G401 (cell line): Measurements from ENCODE around the gene CEP89. TPM values are rescaled to one million over a fixed set of nuclear protein-coding genes. Genes with fewer than 3 reads are reported as not detected.
"Not testable (repeated sequence)": the region's sequence is repeated elsewhere in the genome, so short reads cannot be mapped to it uniquely, and the experiment has no call there.

Experiments used
- DNase-seq: peaks from one replicate; pipeline ENCODE4 v3.0.0-alpha.2; 2015; ENCODE audit warnings: low spot score
- in situ Hi-C: cut with HindIII; loops from 2 replicates; pipeline ENCODE4 v1.10.0; 2016; ENCODE audit warnings: low sequenced_read_pairs, mixed read lengths
- total RNA-seq: library from RNA; depleted of rRNA; stranded (reverse); fragments of >200 nt; shearing (Covaris generic); gene quantifications from 2 replicates; pipeline ENCODE4 v1.2.3, GENCODE V29; 2014

The CEP89 gene
- total RNA-seq, 1 experiment from 2014 or later = 22.4 TPM

DNA sequence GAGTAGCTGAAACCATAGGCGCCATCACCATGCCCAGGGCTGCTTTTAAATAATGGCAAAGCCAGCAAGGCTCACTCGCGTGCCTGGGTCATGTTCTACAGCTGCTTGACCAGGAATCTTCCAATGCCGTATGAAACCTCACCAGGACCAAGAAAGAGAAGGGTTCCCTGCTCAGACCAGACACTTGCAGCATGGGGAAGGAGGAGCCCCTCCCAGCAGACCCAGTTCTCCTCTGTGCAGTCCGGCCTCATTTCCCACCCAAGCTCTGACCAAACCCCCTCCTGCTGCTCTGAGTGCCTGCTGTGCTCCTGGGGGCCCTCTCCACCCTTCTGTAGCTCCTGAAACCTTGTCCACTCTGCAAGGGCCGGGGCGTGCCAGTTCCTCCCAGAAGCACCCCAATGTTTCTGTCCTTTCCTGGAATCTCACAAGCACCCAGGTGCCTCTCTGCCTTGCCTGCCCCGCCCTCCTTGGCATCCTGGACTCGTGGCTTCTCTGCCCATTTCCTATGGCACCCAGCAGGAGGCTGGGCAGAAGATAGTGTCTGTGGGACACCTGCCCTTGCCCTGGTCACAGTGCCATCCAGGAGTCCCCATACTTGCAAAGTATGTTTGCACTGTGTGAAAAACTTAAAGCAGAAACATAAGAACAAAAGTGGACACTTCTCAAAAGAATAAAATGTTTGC lies 95.4 kb downstream of the CEP89 start:
- in situ Hi-C loops = no loop called here
- no peak for DNase-seq

DNA sequence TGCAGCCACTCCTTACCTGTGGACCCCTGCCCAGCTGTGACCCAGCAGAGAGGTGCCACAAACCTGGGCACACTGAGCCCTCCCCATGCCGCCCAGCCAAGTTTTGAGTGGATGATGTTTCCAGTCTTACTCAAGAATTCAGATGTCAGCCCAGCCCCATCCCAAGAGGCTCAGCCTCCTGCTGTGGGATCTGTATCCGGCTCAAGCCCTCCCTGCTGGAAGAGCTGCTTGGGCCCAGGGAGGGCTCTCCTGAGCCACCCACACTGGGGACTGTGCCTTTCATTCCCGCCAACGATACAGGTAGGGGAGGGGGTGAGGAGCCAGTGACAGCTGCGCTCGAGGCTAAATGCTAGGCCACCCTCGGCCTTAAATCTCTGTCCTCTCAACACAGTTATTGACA lies 96.3 kb downstream of the CEP89 start:
- in situ Hi-C loops = no loop called here
- DNase-seq = no peak

- in situ Hi-C loops = no loop called here
These were observed 97.2 kb downstream of the CEP89 start for GRCh38 chr19:32874605-32875004.

GRCh38 chr19:32873247-32873959 lies 98.4 kb downstream of the CEP89 start:
- in situ Hi-C loops = no loop called here

More at GRCh38 chr19:32874605-32875004, 97.2 kb downstream of the CEP89 start:
- no peak for DNase-seq

DNA sequence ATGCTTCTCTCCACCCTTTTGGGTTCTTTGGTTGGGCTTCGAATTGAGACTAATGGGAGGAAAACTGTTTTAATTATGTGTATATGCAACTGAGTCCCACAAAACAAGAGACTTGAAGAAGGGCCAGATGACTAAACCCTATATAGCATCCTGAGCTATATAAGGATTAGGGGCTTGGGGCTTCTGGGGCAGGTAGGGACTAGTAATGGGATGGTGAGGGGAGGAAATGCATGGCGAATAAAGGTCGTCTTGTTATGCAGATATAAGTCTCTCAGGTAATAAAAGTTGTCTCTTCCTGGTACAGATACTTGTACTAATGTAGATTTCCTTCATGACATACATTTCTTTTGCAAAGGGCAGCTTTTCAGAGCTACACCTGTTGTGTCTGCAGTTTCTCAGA lies 99.4 kb downstream of the CEP89 start:
- in situ Hi-C loops = no loop called here
- DNase-seq = no peak

More at GRCh38 chr19:32873247-32873959, 98.4 kb downstream of the CEP89 start:
- no peak for DNase-seq

- DNase-seq = no peak
- in situ Hi-C loops = no loop called here
These were observed 100.7 kb downstream of the CEP89 start for GRCh38 chr19:32870981-32871451.

- no peak for DNase-seq
These were observed 101.7 kb downstream of the CEP89 start for GRCh38 chr19:32869966-32870573.

DNA sequence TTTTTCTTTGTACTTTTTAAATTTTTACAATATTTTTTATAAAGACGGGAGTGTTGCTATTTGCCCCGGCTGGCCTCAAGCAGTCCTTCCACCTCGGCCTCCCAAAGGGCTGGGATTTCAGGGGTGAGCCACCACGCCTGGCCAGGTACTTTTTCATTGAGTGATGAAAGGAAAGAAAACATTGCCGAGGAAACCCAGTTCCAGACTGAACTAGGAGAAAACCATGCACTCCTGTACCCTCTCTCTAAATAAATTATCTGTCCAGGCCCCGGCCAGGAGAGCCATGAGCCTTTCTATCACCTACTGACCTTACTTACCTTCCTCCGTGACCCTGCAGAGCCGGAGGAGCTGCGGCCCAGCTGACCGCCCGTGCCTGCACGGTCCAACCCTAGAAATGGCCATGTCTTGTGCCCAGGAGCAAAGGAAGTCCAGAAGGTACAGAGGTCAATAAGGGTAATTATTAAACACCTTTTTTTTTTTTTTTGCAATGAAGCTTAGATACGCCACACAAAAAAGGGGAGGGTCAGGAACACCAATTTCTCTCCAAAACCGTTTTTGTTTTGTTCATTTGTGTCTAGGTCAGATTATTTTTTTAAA lies 102.3 kb downstream of the CEP89 start, which contains the start of gene SLC7A9:
TSS of gene SLC7A9 (minus strand) at position 399 of the 597 bp plus-strand sequence. CDS start 1,233 bp downstream, outside the sequence.
- DNase-seq = no peak
- in situ Hi-C loops = no loop called here

More at GRCh38 chr19:32869966-32870573, 101.7 kb downstream of the CEP89 start:
- in situ Hi-C loops = no loop called here

DNA sequence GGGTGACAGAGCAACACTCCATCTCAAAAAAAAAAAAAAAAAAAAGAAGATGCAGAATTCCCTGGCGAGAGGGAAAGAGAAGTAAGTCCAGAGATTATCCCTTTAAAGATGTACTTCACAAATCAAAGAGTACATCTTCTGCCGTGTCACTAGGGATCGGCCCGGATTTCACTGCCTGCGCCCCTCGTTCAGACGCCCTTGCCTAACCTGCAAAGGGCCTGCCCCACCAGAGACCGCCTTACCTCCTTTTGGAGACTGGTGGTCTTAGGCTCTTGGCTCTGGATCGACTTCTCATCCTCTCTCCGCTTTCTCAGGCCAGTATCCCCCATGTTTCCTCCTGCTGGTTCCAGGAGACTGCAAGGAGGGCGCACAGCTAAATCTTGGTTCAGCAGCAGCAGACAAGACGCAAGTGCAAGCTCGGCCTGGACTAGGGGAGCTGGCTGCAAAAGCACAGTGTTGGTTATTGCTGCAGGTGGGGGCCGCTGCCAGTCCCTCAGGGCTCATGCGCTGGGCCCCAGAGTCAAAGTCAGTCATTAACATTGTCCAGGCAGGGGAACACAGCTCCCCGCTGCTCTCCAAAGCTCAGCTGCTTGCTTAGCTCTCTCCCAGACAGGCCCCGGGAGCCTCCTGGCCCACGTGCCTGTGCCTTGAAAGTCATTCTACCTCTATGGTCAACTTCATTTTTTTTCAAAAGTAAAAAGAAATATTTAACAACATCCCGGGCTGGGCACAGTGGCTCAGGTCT lies 103.4 kb downstream of the CEP89 start:
- in situ Hi-C loops = no loop called here
- no peak for DNase-seq

- in situ Hi-C loops = not testable (repeated sequence)
These were observed 104.3 kb downstream of the CEP89 start for GRCh38 chr19:32867436-32867835.

DNA sequence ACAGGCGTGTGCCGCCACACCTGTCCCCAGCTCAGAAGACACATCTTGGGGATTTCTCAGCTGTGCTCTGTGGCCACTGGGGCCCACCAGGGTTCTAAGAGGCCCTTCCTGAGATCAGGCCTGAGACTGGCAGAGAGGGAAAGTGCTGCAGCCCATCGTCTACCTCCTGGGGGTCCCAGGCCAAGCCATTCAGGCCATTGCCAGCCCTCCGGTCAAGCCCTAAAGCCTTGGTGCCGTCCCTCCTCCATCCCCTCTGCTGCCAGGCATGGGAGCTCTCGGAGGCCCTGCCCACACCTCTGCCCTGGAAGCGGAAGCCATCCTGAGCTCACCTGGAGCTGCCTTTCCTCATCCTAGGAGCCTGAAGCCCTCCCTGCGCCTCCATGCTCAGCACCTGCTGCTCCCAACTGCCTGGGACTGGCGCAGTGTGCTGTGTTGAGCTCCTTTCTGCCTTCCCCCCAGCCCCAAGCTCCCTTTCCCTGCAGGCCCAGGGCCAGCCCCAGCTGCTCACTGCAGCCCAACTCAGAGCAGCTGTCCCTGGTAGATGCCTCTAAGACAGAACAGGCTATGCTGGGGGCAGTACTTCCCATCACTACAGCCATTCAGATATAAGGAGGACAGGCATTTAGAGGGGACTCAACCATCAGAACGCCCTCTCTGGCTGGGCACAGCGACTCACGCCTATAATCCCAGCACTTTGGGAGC lies 105.0 kb downstream of the CEP89 start:
- DNase-seq = no peak
- in situ Hi-C loops = no loop called here

More at GRCh38 chr19:32867436-32867835, 104.3 kb downstream of the CEP89 start:
- DNase-seq = not testable (repeated sequence)

DNA sequence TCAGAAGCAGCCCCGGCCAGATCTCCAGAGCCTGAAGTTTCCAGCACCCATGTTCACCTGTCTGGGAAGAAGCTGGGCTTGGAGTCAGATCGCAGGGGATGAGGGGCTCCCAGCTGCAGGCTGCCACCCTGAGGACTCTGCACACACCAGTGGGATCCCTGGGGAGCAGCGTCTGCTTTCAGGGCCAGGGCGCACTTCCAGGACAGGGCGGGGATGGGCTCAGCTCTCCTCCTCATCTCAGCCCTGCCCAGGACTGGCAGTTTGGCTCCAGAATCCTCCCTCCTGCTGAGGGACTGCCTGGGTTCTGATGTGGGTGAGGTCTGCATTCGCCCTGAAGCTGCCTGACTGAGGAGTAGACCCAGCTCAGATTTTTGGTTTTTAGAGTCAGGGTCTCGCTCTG lies 105.7 kb downstream of the CEP89 start:
- no peak for DNase-seq
- in situ Hi-C loops = no loop called here

DNA sequence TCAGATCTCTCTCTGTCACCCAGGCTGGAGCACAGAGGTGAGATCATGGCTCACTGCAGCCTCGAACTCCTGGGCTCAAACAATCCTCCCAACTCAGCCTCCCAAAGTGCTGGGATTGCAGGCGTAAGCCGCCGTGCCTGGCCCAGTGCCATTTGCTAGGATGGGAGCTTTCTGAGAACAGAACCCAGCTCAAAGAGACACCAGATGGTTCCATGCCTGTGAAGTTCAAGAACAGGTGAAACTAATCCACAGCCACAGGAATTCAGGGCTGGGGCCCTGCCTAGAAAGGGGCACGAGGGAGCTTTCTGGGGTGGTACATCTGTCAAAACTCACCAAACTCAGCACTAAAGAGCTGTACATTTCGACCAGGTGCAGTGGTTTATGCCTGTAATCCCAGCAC lies 106.4 kb downstream of the CEP89 start:
- in situ Hi-C loops = no loop called here
- DNase-seq = no peak

GRCh38 chr19:32864318-32865007 lies 107.3 kb downstream of the CEP89 start:
- in situ Hi-C loops = no loop called here
- DNase-seq = no peak

GRCh38 chr19:32863841-32864240 lies 107.9 kb downstream of the CEP89 start:
- no peak for DNase-seq
- in situ Hi-C loops = no loop called here

DNA sequence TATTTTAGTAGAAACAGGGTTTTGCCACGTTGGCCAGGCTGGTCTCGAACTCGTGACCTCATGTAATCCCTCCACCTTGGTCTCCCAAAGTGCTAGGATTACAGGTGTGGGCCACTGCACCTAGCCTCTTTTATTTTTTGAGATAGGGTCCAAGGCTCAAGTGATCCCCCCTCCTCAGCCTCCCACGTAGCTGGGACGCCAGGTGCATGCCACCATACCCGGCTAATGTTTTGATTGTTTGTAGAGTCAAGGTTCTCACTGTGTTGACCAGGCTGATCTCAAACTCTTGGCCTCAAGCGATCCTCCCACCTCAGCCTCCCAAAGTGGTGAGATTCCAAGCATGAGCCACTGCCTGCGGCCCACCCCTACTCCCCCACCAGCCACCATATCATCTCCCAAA lies 108.5 kb downstream of the CEP89 start:
- in situ Hi-C loops = no loop called here

DNA sequence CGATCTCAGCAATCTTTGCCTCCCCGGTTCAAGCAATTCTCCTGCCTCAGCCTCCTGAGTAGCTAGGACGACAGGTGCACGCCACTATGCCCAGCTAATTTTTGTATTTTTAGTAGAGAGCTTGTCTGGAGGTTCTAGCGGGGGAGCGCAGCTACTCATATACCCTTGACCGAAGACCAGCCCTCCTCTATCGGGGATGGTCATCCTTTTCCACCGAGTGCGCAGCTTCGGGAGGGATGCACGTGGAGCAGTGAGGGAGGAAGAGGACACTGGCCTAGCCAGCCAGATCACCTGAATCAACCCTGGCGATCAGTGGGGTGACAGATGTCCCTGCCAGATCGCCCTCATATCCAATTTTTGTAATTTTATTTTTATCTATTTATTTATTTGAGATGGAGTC lies 109.0 kb downstream of the CEP89 start:
- in situ Hi-C loops = no loop called here
- no peak for DNase-seq

More for the DNA sequence above, 108.5 kb downstream of the CEP89 start:
- DNase-seq = no peak

DNA sequence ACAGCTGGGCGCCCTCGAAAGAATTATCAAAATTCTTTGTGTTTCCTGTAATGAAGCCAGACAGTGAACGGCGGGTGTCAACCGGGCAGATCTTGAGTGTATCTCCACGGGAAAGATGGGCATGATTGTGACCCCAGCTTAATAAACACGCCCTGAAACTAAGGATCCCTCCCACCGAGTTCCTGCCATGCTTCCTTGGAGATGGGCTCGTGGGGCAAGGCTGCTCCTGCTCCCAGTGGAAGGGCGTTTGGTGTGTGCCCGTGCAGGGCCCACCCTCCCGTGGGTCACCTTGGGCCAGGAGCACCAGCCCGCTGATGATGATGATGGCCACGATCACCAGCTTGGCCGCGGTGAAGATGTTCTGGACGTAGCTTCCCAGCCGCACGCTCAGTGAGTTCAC lies 109.6 kb downstream of the CEP89 start:
- DNase-seq = no peak
- in situ Hi-C loops = no loop called here
